Fibroblast of skin of left quadriceps (primary cell): Measurements from ENCODE around the gene CRYAB.
"Not testable (repeated sequence)": the region's sequence is repeated elsewhere in the genome, so short reads cannot be mapped to it uniquely, and the experiment has no call there.

Source experiments
- DNase-seq, 2 experiments: peaks; one replicate each; pipeline ENCODE4 v3.0.0-alpha.2; 2013; ENCODE audit warnings: low read depth in 2 of 2

Gene CRYAB

GRCh38 chr11:111933872-111934271 lies 22.3 kb upstream of the CRYAB start:
- DNase-seq, result no peak

- not testable (repeated sequence) for DNase-seq
Observed at GRCh38 chr11:111933176-111933575, 21.6 kb upstream of the CRYAB start.

DNA sequence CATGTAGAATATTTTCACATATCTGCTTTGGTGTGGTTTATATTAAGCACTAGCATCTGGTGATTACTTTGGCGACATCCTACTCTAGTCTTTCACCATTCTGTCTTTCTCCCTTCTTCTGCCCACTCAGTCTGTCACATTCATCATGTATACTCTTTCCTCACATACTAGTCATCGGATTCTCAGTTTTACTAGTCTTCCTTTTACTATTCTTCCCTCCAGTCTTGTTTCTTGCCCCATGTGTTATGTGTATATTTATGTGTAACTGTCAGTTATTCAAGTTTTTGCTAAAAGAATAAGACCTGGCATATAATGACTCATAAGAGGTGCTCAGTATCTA lies 21.0 kb upstream of the CRYAB start:
- no peak for DNase-seq

GRCh38 chr11:111930472-111930871 lies 18.9 kb upstream of the CRYAB start:
- DNase-seq, result no peak

DNA sequence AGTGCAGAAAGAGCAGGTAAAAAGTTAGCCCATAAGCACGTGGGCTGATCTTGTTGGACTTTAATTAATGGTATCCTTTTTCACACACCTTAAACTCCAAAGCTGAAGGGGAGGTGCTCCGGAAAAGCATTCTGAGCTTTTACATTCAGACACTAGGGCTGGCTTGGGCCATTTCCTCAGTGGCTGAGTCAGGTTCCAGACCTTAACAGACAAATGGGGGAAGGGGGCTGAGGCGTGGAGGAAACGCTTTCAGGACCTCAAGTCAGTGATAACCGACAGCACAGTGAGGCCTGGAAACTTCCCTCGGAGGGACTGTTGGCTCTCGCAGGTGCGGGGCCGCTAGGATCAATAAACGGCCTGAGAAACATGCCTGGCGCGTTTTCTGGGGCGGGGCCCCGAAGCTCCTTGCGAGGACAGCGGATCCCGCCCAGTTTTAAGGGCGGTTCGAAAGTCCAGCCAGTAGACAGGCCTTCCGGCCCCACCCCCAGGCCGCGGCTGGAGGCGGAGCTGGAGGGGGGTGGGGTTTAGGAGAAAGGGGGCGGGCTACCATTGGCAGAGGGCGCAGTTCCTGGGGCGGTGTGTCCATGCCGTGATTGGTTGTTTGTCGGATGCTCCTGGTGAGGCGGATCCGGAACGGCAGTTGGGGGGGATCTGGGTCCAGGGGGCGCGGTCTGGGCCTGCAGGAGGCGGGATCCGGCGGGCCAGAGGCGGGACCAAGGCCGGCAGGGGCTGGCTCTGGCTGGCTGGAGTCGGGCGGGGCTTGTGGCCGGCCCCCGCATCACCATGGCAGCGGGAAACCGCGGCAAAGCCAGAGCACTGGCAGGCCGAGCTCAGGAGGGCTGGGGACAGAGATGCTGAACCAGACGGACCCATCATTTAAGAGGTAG lies 15.2 kb upstream of the CRYAB start:
- peak; percentile 94 to 95 for DNase-seq

DNA sequence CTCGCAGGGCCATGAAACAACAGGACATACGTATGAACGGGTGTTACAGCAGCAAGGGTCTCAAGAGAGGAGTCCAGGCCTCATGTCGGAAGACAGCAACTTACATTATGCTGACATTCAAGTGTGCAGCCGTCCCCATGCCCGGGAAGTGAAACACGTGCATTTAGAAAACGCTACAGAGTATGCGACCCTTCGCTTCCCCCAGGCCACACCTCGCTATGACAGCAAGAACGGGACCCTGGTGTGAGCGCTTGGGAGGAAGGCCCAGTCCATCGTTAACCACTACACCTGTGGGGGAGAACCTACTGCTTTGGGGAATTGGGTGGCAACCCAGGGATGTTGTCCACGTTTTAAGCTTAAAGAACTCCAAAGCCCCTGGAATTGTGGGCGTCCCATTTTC lies 14.4 kb upstream of the CRYAB start:
- DNase-seq, result no peak

DNA sequence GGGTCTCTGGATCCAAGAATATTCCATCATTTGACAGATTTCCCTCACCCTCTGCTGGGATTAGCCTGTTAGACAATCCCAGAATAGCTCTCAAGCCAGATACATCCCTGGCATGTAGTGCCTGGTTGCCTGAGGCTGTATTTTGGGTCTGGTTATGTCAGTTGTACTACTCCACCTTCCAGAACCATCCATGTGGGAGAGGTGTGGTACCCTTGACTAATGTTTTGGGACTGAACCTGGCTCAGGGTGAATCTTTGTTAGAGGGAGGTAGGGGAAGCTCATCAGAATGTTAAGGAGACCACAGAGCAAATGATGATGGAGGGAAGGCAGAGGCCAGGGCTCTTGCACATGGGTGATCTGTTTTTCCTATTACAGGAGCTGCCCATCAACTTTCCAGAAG lies 12.4 kb upstream of the CRYAB start:
- DNase-seq, result no peak

GRCh38 chr11:111923351-111923788 lies 11.8 kb upstream of the CRYAB start:
- DNase-seq, result no peak

GRCh38 chr11:111922803-111923202 lies 11.2 kb upstream of the CRYAB start:
- DNase-seq, result peak; percentile 79 to 81

GRCh38 chr11:111921541-111922230 lies 10.1 kb upstream of the CRYAB start:
- no peak for DNase-seq

- DNase-seq, result no peak
Observed at GRCh38 chr11:111920908-111921307, 9.3 kb upstream of the CRYAB start.

DNA sequence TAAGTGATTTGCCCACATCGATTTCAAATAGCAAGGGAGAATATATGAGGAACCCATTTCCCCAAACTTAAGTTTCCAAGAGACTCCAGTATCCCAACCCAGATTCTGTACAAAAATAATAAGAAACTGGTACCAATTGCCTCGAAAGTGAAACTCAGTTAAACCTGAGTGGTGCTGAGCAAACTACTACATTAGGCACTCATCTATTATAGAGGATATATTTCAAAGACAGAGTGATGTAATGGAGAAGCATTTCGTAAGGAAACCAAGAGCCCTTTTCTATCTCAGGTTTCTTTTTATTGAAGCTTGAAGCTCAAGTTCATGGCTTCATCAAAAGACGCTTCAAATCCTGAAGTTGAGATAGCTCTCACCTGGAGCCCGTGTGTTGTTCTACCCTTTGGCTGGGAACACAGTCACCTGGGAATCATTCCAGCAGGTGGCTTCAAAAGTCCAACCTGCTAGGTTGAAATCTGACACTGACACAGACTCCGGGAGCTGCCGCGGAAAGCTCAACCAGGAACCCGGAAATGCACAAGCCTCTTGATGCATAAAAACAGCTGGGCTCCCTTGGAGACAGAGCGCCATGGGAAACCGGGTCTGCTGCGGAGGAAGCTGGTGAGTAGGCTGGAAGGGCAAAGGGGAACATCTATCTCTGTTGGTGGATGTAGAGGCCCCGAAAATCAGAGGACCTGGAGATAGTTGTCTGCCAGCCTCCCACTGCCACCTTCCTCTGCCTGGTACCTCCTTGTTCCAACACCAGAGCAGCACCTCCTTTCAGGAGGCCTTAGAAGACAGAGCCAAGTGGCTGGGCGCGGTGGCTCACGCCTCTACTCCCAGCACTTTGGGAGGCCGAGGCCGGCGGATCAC lies 7.1 kb upstream of the CRYAB start, which contains the start of gene C11orf52:
Gene C11orf52 (plus strand): TSS at position 524 of the 867 bp plus-strand sequence. CDS start 60 bp downstream, at position 584.
- no peak for DNase-seq

GRCh38 chr11:111917788-111918187 lies 6.2 kb upstream of the CRYAB start:
- no peak for DNase-seq

- DNase-seq, result no peak
Observed at GRCh38 chr11:111917312-111917711, 5.7 kb upstream of the CRYAB start.

DNA sequence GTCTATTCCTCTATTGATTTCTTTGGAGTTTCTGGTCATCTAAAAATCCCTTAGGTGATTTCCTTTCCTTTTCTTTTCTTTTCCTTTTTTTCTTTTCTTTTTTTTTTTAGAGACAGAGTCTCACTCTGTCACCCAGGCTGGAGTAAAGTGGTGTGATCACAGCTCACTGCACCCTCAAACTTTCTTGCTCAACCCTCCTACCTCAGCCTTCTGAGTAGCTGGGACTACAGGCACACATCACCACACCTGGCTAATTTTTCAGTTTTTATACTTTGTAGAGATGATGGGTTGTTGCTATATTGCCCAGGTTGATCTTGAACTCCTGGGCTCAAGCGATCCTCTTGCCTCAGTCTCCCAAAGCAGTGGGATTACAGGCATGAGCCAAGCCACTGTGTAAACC lies 5.2 kb upstream of the CRYAB start:
- DNase-seq, result no peak

DNA sequence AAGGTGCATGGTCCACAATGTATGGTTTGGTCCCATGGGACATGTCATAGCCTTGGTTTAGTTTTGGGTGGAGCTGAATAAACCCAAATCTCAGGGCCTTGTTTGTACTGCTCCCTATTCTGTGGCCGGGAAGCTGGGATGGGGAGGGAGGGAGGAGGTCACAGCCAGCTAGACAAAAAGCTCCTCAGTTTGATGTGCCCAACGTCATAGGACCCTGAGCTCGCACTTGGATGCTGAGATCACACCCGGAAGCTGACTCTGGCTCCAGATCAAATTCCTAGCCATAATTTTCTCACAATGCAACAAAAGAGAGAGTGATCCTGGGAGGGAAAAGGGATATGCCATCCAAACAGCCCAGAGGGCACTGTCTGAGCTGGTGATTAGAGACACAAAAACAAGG lies 2.4 kb upstream of the CRYAB start:
- DNase-seq, result no peak

GRCh38 chr11:111913031-111913861 lies 1.7 kb upstream of the CRYAB start:
- DNase-seq, result no peak

DNA sequence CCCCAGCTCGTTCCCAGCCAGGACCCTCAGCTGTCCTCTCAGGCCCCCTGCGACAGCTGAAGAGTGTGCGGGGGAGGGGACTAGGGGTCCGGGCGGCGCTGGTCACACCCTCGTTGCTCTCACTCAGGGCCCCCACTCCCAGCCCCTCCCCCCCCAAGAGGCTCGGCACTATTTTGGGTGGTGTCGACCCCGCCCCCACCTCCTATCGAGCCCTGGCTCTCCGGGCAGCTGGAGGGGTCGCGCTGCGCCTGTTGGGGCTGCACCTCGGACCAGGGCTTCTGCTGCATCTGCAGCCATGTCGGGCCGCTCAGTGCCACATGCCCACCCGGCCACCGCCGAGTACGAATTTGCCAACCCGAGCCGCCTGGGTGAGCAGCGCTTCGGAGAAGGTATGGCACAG lies 965 bp upstream of the CRYAB start, which contains the start of gene HSPB2:
Gene HSPB2 (plus strand): TSS at position 200 of the 400 bp plus-strand sequence. CDS start 96 bp downstream, at position 296.
- no peak for DNase-seq

- no peak for DNase-seq
Observed at GRCh38 chr11:111910676-111911562, 651 bp downstream of the CRYAB start.

- no peak for DNase-seq
Observed at GRCh38 chr11:111909378-111909777, 2.2 kb downstream of the CRYAB start.
